Stomach (tissue), 9 donors: Measurements from ENCODE around the gene KRT86. TPM values are rescaled to one million over a fixed set of nuclear protein-coding genes. Genes with fewer than 3 reads are reported as not detected.

Experiments
- DNase-seq, 2 donors: peaks; one replicate each; pipeline versions ENCODE4 v3.0.0 to v3.0.0-alpha.2; 2013 to 2019
- H3K27ac ChIP-seq, 5 donors: fragments of 200-600 bp in 4 of 5; sonication (generic) in 4 of 5; one replicate each; pipeline ENCODE4 v1.5.1; 2013 to 2019; ENCODE audit warnings: mild to moderate bottlenecking in 1 of 5, moderate library complexity in 1 of 5
- H3K27me3 ChIP-seq, 3 donors: fragments of 200-600 bp; sonication (generic); one replicate each; pipeline ENCODE4 v1.5.1; 2017 to 2019; ENCODE audit warnings: mixed run types in 1 of 3
- H3K36me3 ChIP-seq, 4 donors: fragments of 200-600 bp; sonication (generic); 1 replicate in 3 of 4; 2 replicates in 1 of 4; pipeline ENCODE4 v1.5.1; 2016 to 2019
- H3K4me1 ChIP-seq, 4 donors: fragments of 200-600 bp; sonication (generic); one replicate each; pipeline ENCODE4 v1.5.1; 2016 to 2019
- H3K4me3 ChIP-seq, 4 donors: fragments of 200-600 bp; sonication (generic) in 3 of 4; one replicate each; pipeline ENCODE4 v1.5.1; 2016 to 2019; ENCODE audit warnings: mild to moderate bottlenecking in 1 of 4
- H3K9me3 ChIP-seq, 4 donors: fragments of 200-600 bp; sonication (generic); one replicate each; pipeline ENCODE4 v1.5.1; 2016 to 2019
- CTCF ChIP-seq, 7 experiments: fragments of 450-650 bp in 4 of 7; fragments of 200-600 bp in 3 of 7; sonication (generic) in 3 of 7; IDR thresholded peaks; one replicate each; pipeline ENCODE4 v1.5.1; 2016 to 2019; ENCODE audit warnings: antibody characterized with exemption in 7 of 7, control low read depth in 2 of 7, mild to moderate bottlenecking in 1 of 7
- EP300 ChIP-seq: sonication (generic); formaldehyde crosslinking; IDR thresholded peaks from one replicate; pipeline ENCODE4 v1.6.1; 2017; ENCODE audit warnings: antibody characterized with exemption
- POLR2A ChIP-seq, 4 donors: fragments of 450-650 bp; IDR thresholded peaks; one replicate each; pipeline ENCODE4 v1.6.1; 2016; ENCODE audit warnings: antibody characterized with exemption in 4 of 4, control low read depth in 2 of 4, mild to moderate bottlenecking in 1 of 4, moderate library complexity in 1 of 4
- POLR2AphosphoS5 ChIP-seq, 3 donors: sonication (generic); formaldehyde crosslinking; IDR thresholded peaks; one replicate each; pipeline ENCODE4 v1.6.1; 2016; ENCODE audit warnings: antibody characterized with exemption in 3 of 3
- WGBS, 5 donors: extraction: QIAGEN DNeasy Blood & Tissue Kit in 3 of 5; methylation state at CpG; one replicate each; pipeline versions ENCODE4 v1.1.5 to v1.1.7; 2013 to 2018; 5-methylcytosine and 5-hydroxymethylcytosine counted together
- intact Hi-C: fragments of 100-400 bp; cut with DNase I; formaldehyde crosslinking; loops from one replicate; pipeline ENCODE4 v1.15.1; 2023; ENCODE audit warnings: low total_unique reads
- polyA plus RNA-seq, 3 donors: library from polyadenylated mRNA; stranded (reverse); fragments of 200-250 nt; gene quantifications; one replicate each; pipeline ENCODE4 v1.2.3, GENCODE V29; 2013
- total RNA-seq, 5 donors: library from RNA; depleted of rRNA; stranded (reverse); fragments of >200 nt; gene quantifications; one replicate each; pipeline versions ENCODE4 v1.1.0 to v1.2.3, GENCODE V29; 2014 to 2016
- donor health status: healthy with polysubstance abuse.
- donor health status: Bipolar disorder and iron deficiency.
- donor health status: healthy.

Gene KRT86
- total and polyA plus RNA-seq, 8 donors, result not detected

- Histone ChIP-seq H3K36me3 (no peaks in the 10 kb centered on the region), H3K27me3 (peaks cover 0 to 68% (median 38%) of the 10 kb centered on the region in 3 donors), H3K4me3 (no peak overlapping the region), H3K9me3 (no peaks in the 10 kb centered on the region), H3K27ac (no peak overlapping the region), H3K4me1 (peaks cover 9 to 22% (median 19%) of the 10 kb centered on the region in 4 donors)
- intact Hi-C loops, result no loop called here
- no peak for TF ChIP-seq EP300
- WGBS, 5 donors, result 90 to 96% (median 93%) methylated on average over 10 of the region's 10 CpGs
- DNase-seq, result no peak
Measured at GRCh38 chr12:52254180-52254964, 20.1 kb upstream of the KRT86 start.

- Histone ChIP-seq H3K4me3 (no peak overlapping the region), H3K27me3 (peaks cover 0 to 67% (median 33%) of the 10 kb centered on the region in 3 donors), H3K27ac (no peak overlapping the region), H3K36me3 (no peaks in the 10 kb centered on the region), H3K4me1 (peaks cover 7 to 14% (median 11%) of the 10 kb centered on the region in 4 donors), H3K9me3 (no peaks in the 10 kb centered on the region)
- WGBS, 5 donors, result 71 to 87% (median 75%) methylated on average over 7 of the region's 7 CpGs
- no peak for DNase-seq
- TF ChIP-seq CTCF (IDR thresholded peaks at IDR 0.05) (no peak), POLR2A (IDR thresholded peaks at IDR 0.05) (no peak), POLR2AphosphoS5 (IDR thresholded peaks at IDR 0.05) (no peak), EP300 (no peak)
- intact Hi-C loops, result no loop called here
Measured at GRCh38 chr12:52254965-52255751, 19.3 kb upstream of the KRT86 start.

GRCh38 chr12:52255926-52256583 is 18.4 kb upstream of the KRT86 start:
- TF ChIP-seq POLR2A (IDR thresholded peaks at IDR 0.05), result no peak
- TF ChIP-seq EP300, result no peak
- TF ChIP-seq POLR2AphosphoS5 (IDR thresholded peaks at IDR 0.05), result no peak
- no peak for TF ChIP-seq CTCF (IDR thresholded peaks at IDR 0.05)
- H3K4me1 ChIP-seq, result peaks cover 7 to 12% (median 10%) of the 10 kb centered on the region in 4 donors
- H3K27ac ChIP-seq, result no peak overlapping the region
- intact Hi-C loops, result no loop called here
- no peaks in the 10 kb centered on the region for H3K9me3 ChIP-seq
- no peaks in the 10 kb centered on the region for H3K36me3 ChIP-seq
- DNase-seq, result no peak
- H3K27me3 ChIP-seq, result peaks cover 0 to 59% (median 31%) of the 10 kb centered on the region in 3 donors
- no peak overlapping the region for H3K4me3 ChIP-seq
- WGBS, 5 donors, result 81 to 90% (median 89%) methylated on average over 9 of the region's 9 CpGs

- Histone ChIP-seq H3K4me1 (peaks cover 7 to 12% (median 10%) of the 10 kb centered on the region in 4 donors), H3K9me3 (no peaks in the 10 kb centered on the region), H3K36me3 (no peaks in the 10 kb centered on the region), H3K4me3 (no peak overlapping the region), H3K27ac (no peak overlapping the region), H3K27me3 (peaks cover 0 to 64% (median 31%) of the 10 kb centered on the region in 3 donors)
- intact Hi-C loops, result no loop called here
- WGBS, 5 donors, result 38 to 83% (median 42%) methylated on average over 2 of the region's 2 CpGs
- no peak for TF ChIP-seq POLR2A (IDR thresholded peaks at IDR 0.05)
- no peak for TF ChIP-seq POLR2AphosphoS5 (IDR thresholded peaks at IDR 0.05)
- TF ChIP-seq EP300, result no peak
- no peak for TF ChIP-seq CTCF (IDR thresholded peaks at IDR 0.05)
- DNase-seq, result no peak
Measured at GRCh38 chr12:52256584-52256935, 17.9 kb upstream of the KRT86 start.
